DOHH2 (cell line): ENCODE data around the gene SPEM2.

Experiments used
- H3F3A ChIP-seq: fragments of 200-600 bp; sonication (generic), shearing (Covaris generic); 2 replicates; pipeline ENCODE4 v1.6.0; 2016; ENCODE audit warnings: antibody characterized with exemption, mild to moderate bottlenecking; ENCODE audit not compliant: control insufficient read depth, insufficient read depth
- H3K27ac ChIP-seq: fragments of 200-600 bp; sonication (generic); 2 replicates; pipeline ENCODE4 v1.5.1; 2014; ENCODE audit warnings: low read depth, mild to moderate bottlenecking, low read length, moderate library complexity
- H3K27me3 ChIP-seq: fragments of 200-600 bp; sonication (generic); 2 replicates; pipeline ENCODE4 v1.6.1; 2014; ENCODE audit warnings: mild to moderate bottlenecking, low read length, mixed read lengths; ENCODE audit not compliant: control insufficient read depth
- H3K36me3 ChIP-seq: fragments of 200-600 bp; sonication (generic); 2 replicates; pipeline ENCODE4 v1.6.1; 2014; ENCODE audit warnings: mild to moderate bottlenecking, low read length, moderate library complexity, mixed read lengths; ENCODE audit not compliant: control insufficient read depth
- H3K4me1 ChIP-seq: fragments of 200-600 bp; sonication (generic); 2 replicates; pipeline ENCODE4 v1.6.1; 2014; ENCODE audit warnings: mild to moderate bottlenecking, low read length, mixed read lengths; ENCODE audit not compliant: control insufficient read depth
- H3K4me2 ChIP-seq: fragments of 200-600 bp; sonication (generic); 2 replicates; pipeline ENCODE4 v1.6.0; 2014; ENCODE audit warnings: mild to moderate bottlenecking, low read length, moderate library complexity
- H3K4me3 ChIP-seq: fragments of 200-600 bp; sonication (generic); 2 replicates; pipeline ENCODE4 v1.5.1; 2014; ENCODE audit warnings: mild to moderate bottlenecking, low read length, mixed read lengths
- H3K79me2 ChIP-seq: fragments of 200-600 bp; sonication (generic); 2 replicates; pipeline ENCODE4 v1.6.1; 2014; ENCODE audit warnings: mild to moderate bottlenecking, low read length, mixed read lengths; ENCODE audit not compliant: control insufficient read depth
- H3K9me2 ChIP-seq: fragments of 200-600 bp; sonication (generic); replicated peaks from 2 replicates; pipeline ENCODE4 v1.6.1; 2014; ENCODE audit warnings: mild to moderate bottlenecking, low read length, mixed read lengths; ENCODE audit not compliant: control insufficient read depth
- H3K9me3 ChIP-seq: fragments of 200-600 bp; sonication (generic); 2 replicates; pipeline ENCODE4 v1.6.1; 2014; ENCODE audit warnings: antibody characterized with exemption, low read length, mixed read lengths; ENCODE audit not compliant: control insufficient read depth, insufficient read depth
- H4K20me1 ChIP-seq: fragments of 200-600 bp; sonication (generic); 2 replicates; pipeline ENCODE4 v1.6.0; 2014; ENCODE audit warnings: low read depth, mild to moderate bottlenecking, antibody characterized with exemption, low read length, moderate library complexity; ENCODE audit not compliant: control insufficient read depth, insufficient read depth
- EZH2phosphoT487 ChIP-seq: fragments of 200-600 bp; sonication (generic); IDR thresholded peaks from 2 replicates; pipeline ENCODE4 v1.6.1; 2017; ENCODE audit warnings: borderline replicate concordance, mild to moderate bottlenecking, antibody characterized with exemption, low read length, moderate library complexity, mixed read lengths
- TF ChIP-seq, protein P1 (sequence below): fragments of 200-600 bp; sonication (generic); IDR thresholded peaks from one replicate; pipeline ENCODE4 v1.5.1; 2014; ENCODE audit warnings: antibody characterized with exemption, mild to moderate bottlenecking, low read depth, low read length; ENCODE audit not compliant: poor library complexity, severe bottlenecking

Gene SPEM2

DNA sequence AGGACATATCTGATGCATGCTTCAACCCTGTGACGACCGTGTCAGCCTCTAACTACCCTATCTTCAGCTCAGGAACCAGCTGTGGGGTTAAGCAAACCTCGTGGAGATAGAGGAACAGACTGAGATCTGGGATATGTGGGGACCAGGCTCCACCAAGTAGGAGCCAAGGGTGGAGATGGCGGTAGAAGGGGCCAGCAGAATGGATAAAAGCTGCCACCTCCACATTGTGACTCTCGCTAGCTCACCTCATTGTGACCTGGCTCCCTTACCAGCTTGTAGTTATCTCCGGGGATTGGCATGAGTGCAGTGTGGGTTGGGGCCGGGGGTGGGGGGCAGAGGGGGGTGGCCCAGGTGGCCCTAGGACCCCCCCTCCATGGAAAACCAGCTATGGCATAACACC is at the start of gene SPEM2:
Gene SPEM2, plus strand, starts transcription at position 301 of the 400 bp plus-strand sequence. Its CDS starts 73 bp downstream, at position 374.
- Histone ChIP-seq H3K4me1 (no peaks in the 10 kb centered on the region), H3K4me2 (no peak within 1 kb of the TSS), H3K79me2 (no peaks in the 10 kb centered on the region), H3K27ac (no peak within 1 kb of the TSS), H3K27me3 (no peaks in the 10 kb centered on the region), H3K9me3 (no peaks in the 10 kb centered on the region), H3K36me3 (no peaks in the 10 kb centered on the region), H4K20me1 (no peaks in the 10 kb centered on the region), H3K4me3 (no peak within 1 kb of the TSS), H3F3A (no peaks in the 10 kb centered on the region), H3K9me2 (no peaks in the 10 kb centered on the region)
- TF ChIP-seq, protein P1, sequence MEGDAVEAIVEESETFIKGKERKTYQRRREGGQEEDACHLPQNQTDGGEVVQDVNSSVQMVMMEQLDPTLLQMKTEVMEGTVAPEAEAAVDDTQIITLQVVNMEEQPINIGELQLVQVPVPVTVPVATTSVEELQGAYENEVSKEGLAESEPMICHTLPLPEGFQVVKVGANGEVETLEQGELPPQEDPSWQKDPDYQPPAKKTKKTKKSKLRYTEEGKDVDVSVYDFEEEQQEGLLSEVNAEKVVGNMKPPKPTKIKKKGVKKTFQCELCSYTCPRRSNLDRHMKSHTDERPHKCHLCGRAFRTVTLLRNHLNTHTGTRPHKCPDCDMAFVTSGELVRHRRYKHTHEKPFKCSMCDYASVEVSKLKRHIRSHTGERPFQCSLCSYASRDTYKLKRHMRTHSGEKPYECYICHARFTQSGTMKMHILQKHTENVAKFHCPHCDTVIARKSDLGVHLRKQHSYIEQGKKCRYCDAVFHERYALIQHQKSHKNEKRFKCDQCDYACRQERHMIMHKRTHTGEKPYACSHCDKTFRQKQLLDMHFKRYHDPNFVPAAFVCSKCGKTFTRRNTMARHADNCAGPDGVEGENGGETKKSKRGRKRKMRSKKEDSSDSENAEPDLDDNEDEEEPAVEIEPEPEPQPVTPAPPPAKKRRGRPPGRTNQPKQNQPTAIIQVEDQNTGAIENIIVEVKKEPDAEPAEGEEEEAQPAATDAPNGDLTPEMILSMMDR = no peak
- no peak for TF ChIP-seq EZH2phosphoT487

DNA sequence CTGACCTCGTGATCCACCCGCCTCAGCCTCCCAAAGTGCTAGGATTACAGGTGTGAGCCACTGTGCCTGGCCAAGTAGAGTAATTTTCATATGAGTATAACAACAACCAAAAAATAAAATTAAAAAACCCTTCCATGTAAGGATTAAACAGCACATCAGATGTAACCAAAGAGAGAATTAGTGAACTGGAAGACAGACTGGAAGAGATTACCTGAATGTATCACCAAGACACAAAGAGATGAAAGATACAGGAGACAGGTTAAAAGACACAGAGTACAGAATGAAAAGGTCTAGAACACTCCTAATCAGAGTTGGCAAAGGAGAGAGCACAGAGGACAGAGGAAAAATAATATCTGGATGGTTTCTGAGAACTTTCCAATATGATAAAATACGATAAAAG is 46.3 kb upstream of the SPEM2 start:
- H3K79me2 ChIP-seq = no peaks in the 10 kb centered on the region
- no peaks in the 10 kb centered on the region for H3K36me3 ChIP-seq
- H3K4me3 ChIP-seq = no peak overlapping the region
- H3F3A ChIP-seq = no peaks in the 10 kb centered on the region
- peaks cover 8% of the 10 kb centered on the region for H3K4me1 ChIP-seq
- peaks cover 6% of the 10 kb centered on the region for H3K9me3 ChIP-seq
- H3K27me3 ChIP-seq = 0 out of 2 replicates have a peak, but pooled peaks cover 6% of the 10 kb centered on the region
- TF ChIP-seq, protein P1 = no peak
- TF ChIP-seq EZH2phosphoT487 = no peak
- no peak overlapping the region for H3K27ac ChIP-seq
- no peaks in the 10 kb centered on the region for H4K20me1 ChIP-seq
- no peak overlapping the region for H3K4me2 ChIP-seq
- no peaks in the 10 kb centered on the region for H3K9me2 ChIP-seq

DNA sequence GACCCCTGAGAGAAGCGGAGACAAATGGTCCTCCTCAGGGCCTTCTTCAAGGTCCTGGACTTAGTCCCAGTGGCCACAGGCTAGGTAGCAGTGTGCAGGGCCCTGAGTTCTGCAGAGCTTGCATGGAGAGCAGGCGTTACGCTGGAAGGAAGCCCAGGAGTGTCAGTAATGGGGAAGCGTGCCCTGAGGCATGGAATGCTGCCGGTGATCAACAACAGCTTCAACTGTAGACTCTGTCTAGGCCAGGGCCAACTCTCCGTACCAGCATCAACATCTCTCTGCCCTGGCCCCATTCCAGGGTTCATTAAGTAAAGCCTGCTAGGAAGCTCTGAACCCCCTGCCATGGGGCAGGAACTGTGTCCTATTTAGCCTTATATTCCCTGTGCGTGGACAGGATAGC is 45.1 kb upstream of the SPEM2 start:
- Histone ChIP-seq H3K36me3 (no peaks in the 10 kb centered on the region), H3K27me3 (0 out of 2 replicates have a peak, but pooled peaks cover 6% of the 10 kb centered on the region), H4K20me1 (no peaks in the 10 kb centered on the region), H3F3A (no peaks in the 10 kb centered on the region), H3K9me3 (peaks cover 6% of the 10 kb centered on the region), H3K27ac (no peak overlapping the region), H3K79me2 (no peaks in the 10 kb centered on the region), H3K4me1 (peaks cover 15% of the 10 kb centered on the region), H3K9me2 (no peaks in the 10 kb centered on the region), H3K4me3 (no peak overlapping the region), H3K4me2 (no peak overlapping the region)
- TF ChIP-seq, protein P1 = no peak
- TF ChIP-seq EZH2phosphoT487 = no peak
